ENCODE results near the gene EDN3.

The EDN3 gene

DNA sequence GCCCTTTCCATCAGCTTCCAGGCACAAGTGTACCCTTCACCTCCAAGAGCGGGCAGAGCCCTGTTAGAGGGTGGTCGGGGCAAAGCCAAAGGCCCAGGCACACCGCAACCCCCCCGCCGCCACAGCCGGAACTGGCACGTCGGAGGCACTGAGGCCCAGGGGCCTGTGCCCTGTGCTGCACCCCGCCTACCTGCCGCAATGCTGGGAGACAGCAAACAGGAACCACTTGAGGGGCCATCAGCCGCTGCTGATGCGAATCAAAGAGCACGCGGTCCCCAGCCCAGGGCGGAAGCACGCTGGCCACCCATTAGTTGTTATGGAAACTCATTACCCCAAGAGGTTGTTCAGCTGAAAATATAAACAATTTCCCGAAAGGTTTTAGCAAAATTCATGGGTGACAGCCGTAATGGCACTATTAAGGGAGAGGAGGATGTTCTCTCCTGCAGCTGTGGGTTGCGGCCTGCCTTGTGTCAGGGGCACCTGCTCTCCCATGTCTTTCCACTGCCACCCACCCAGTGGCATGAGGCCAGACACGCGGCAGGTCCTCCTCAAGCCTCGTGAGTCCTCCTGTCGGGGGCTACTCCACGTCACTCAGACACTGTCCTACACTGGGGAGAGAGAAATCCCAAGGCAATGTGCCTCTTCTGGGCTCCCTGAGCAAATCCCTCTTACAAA, 65.3 kb downstream of the EDN3 start:
- no peaks in the 10 kb centered on the region for H3K79me2 ChIP-seq (ENCODE audit: low read length)
- H3K4me1 ChIP-seq (ENCODE audit: low read length), result no peaks in the 10 kb centered on the region
- H3K9me3 ChIP-seq (ENCODE audit: insufficient read depth, low read length), result no peaks in the 10 kb centered on the region
- H3K36me3 ChIP-seq (replicated peaks; ENCODE audit: low read depth, low read length), result no peaks in the 10 kb centered on the region
- H3K4me2 ChIP-seq (ENCODE audit: low read length), result no peak overlapping the region
- TF ChIP-seq CTCF (IDR thresholded peaks at IDR 0.05; ENCODE audit: low read depth, low read length) (no peak), EZH2phosphoT487 (IDR thresholded peaks at IDR 0.05; ENCODE audit: low read depth) (no peak)
- H3K9ac ChIP-seq (ENCODE audit: low read length), result no peak overlapping the region
- H2AFZ ChIP-seq (ENCODE audit: low read depth, low read length), result no peak overlapping the region
- no peak overlapping the region for H3K4me3 ChIP-seq (ENCODE audit: low read length)
- no peak overlapping the region for H3K27ac ChIP-seq (ENCODE audit: low read length)
- H3K27me3 ChIP-seq (ENCODE audit: low read depth, low read length), result peaks cover 64% of the 10 kb centered on the region
- H4K20me1 ChIP-seq (ENCODE audit: insufficient read depth, low read length), result no peaks in the 10 kb centered on the region

DNA sequence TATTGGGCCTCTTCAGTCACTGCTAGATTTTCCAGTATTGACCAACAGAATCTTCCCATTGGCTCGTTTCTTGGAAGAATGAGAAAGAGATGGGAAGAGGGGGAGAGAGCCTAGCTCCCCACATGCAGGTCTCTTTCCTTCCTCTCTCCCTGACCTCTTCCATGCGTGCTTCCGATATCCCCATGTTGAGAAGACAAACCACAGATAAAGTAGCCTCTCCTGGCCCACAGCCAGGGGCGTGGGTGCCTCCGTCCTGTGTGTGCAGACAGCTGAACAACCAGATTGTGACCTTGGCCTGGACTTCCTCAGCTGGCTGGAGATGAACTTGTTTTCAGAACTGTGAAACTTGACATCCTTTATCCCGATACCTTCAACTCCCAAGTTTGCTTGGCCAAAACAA, 71.0 kb downstream of the EDN3 start:
- no peak overlapping the region for H3K27ac ChIP-seq (ENCODE audit: low read length)
- H2AFZ ChIP-seq (ENCODE audit: low read depth, low read length), result no peak overlapping the region
- no peaks in the 10 kb centered on the region for H3K36me3 ChIP-seq (replicated peaks; ENCODE audit: low read depth, low read length)
- H3K9me3 ChIP-seq (ENCODE audit: insufficient read depth, low read length), result no peaks in the 10 kb centered on the region
- TF ChIP-seq CTCF (IDR thresholded peaks at IDR 0.05; ENCODE audit: low read depth, low read length) (no peak), EZH2phosphoT487 (IDR thresholded peaks at IDR 0.05; ENCODE audit: low read depth) (no peak)
- H3K4me1 ChIP-seq (ENCODE audit: low read length), result no peaks in the 10 kb centered on the region
- H4K20me1 ChIP-seq (ENCODE audit: insufficient read depth, low read length), result no peaks in the 10 kb centered on the region
- H3K27me3 ChIP-seq (ENCODE audit: low read depth, low read length), result peaks cover 92% of the 10 kb centered on the region
- no peak overlapping the region for H3K9ac ChIP-seq (ENCODE audit: low read length)
- no peaks in the 10 kb centered on the region for H3K79me2 ChIP-seq (ENCODE audit: low read length)
- no peak overlapping the region for H3K4me2 ChIP-seq (ENCODE audit: low read length)
- H3K4me3 ChIP-seq (ENCODE audit: low read length), result no peak overlapping the region

DNA sequence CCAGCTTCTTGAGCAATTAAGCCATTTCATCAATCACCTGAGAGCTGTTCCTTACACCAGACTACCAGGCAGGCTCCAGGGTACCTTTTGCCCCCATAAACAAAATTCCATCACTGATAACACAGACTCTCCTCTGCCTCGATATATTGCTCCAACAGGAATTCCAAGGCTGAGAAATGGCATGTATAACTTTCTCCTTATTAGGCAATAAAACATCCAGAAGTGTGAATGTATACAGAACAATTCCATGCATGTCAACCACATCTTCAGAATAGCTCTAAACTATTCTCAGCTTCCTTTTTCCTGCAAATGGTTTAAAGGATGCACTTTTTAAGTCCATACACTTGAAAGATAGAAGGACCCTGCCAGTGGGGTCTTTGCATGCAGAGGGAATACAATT, 73.8 kb downstream of the EDN3 start:
- Histone ChIP-seq H2AFZ (ENCODE audit: low read depth, low read length) (no peak overlapping the region), H3K4me2 (ENCODE audit: low read length) (no peak overlapping the region), H3K79me2 (ENCODE audit: low read length) (no peaks in the 10 kb centered on the region), H3K27me3 (ENCODE audit: low read depth, low read length) (peaks cover 85% of the 10 kb centered on the region), H3K27ac (ENCODE audit: low read length) (no peak overlapping the region), H4K20me1 (ENCODE audit: insufficient read depth, low read length) (no peaks in the 10 kb centered on the region), H3K4me3 (ENCODE audit: low read length) (no peak overlapping the region), H3K36me3 (replicated peaks; ENCODE audit: low read depth, low read length) (no peaks in the 10 kb centered on the region), H3K9me3 (ENCODE audit: insufficient read depth, low read length) (no peaks in the 10 kb centered on the region), H3K9ac (ENCODE audit: low read length) (no peak overlapping the region), H3K4me1 (ENCODE audit: low read length) (no peaks in the 10 kb centered on the region)
- TF ChIP-seq EZH2phosphoT487 (IDR thresholded peaks at IDR 0.05; ENCODE audit: low read depth) (no peak), CTCF (IDR thresholded peaks at IDR 0.05; ENCODE audit: low read depth, low read length) (no peak)

GRCh38 chr20:59375541-59375940, 75.1 kb downstream of the EDN3 start:
- Histone ChIP-seq H3K27me3 (ENCODE audit: low read depth, low read length) (peaks cover 86% of the 10 kb centered on the region), H3K9me3 (ENCODE audit: insufficient read depth, low read length) (no peaks in the 10 kb centered on the region), H3K4me1 (ENCODE audit: low read length) (no peaks in the 10 kb centered on the region), H3K27ac (ENCODE audit: low read length) (no peak overlapping the region), H3K4me3 (ENCODE audit: low read length) (no peak overlapping the region), H3K9ac (ENCODE audit: low read length) (no peak overlapping the region), H3K79me2 (ENCODE audit: low read length) (no peaks in the 10 kb centered on the region), H2AFZ (ENCODE audit: low read depth, low read length) (no peak overlapping the region), H4K20me1 (ENCODE audit: insufficient read depth, low read length) (no peaks in the 10 kb centered on the region), H3K36me3 (replicated peaks; ENCODE audit: low read depth, low read length) (no peaks in the 10 kb centered on the region), H3K4me2 (ENCODE audit: low read length) (no peak overlapping the region)
- TF ChIP-seq EZH2phosphoT487 (IDR thresholded peaks at IDR 0.05; ENCODE audit: low read depth) (no peak), CTCF (IDR thresholded peaks at IDR 0.05; ENCODE audit: low read depth, low read length) (no peak)

Measured in OCI-LY3 (cell line).